ENCODE measurements around the gene SKI.
"Not testable (repeated sequence)": the region's sequence is repeated elsewhere in the genome, so short reads cannot be mapped to it uniquely, and the experiment has no call there.

SKI gene

DNA sequence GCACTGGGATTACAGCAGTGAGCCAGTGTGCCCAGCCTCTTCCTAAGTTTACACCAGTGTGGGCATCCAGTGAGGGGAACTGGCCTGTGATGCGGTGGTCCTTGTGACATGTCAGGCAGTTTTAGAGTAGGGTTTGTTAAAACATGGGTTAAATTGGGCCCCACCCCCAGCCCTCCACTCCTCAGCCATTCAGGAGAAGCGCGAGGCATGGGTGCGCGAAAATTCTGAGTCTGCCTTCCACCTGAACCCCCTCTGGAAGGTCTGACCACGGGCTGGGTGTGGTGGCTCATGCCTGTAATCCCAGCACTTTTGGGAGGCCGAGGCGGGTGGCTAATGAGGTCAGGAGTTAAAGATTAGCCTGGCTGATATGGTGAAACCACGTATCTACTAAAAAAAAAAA lies 51.7 kb downstream of the SKI start:
- no peak for DNase-seq

DNA sequence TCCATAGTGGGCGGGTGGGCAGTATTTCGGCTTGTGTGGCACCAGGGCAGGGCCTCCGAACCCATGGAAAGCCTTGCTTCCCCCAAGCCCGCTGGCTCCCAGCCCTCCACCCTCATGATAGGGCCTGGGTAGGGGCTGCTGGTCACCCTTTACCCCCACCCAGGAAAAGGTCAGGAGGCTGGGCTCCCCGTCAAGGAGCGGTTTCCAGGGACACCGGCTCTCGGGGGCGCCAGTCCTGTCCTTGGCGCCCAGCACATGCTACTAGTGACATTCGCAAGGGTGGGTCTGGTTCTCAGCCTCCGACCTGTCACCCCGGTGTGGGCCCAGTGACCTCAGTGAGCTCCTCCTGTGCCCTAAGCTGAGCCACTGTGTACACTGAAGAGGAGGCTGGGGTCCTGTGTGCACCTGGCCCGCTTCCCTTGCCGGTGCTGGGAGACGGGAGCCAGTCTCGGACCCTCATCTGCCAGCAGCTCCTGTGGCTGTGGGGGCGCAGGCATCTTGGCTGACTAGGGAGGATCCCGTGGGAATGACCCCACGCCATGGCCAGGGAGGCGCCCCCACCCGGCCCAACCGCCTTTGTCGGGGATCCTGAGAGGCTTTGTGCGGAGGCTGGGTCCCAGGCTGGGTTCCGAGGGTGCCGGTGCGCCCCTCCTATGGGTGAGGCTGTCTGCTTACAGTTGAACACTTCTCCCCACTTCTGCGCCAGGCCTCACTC lies 54.6 kb downstream of the SKI start:
- DNase-seq, result no peak

DNA sequence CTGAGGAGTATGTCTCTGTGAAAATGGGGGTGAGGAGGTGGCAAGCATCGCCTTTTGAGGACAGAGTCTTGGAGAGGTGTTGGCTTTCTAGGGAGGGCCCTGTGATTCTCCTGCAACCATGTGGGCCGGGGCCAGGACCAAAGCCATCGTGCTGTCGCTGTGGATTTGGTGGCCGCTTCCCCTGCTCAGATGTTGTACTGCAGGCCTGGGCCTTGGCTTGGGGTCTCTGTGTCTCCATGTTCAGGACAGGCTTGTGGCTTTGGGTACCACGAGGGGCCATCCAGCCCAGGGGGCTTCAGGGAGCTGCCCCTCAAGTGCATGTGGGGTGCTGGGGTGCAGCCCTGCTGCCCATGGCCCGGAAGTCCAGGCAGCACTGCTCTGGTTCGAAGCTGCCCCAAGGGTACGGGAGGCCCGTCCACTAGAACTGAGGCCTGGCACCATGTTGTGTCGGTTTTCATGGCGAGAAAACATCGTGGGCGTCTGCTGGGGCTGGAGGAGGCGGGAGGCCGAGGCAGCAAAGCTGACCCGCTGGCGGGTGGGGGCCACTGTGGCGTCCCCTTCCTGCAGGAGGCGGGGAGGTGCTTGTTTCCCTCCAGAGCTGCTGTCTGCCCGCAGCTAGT lies 55.4 kb downstream of the SKI start:
- DNase-seq, result no peak

DNA sequence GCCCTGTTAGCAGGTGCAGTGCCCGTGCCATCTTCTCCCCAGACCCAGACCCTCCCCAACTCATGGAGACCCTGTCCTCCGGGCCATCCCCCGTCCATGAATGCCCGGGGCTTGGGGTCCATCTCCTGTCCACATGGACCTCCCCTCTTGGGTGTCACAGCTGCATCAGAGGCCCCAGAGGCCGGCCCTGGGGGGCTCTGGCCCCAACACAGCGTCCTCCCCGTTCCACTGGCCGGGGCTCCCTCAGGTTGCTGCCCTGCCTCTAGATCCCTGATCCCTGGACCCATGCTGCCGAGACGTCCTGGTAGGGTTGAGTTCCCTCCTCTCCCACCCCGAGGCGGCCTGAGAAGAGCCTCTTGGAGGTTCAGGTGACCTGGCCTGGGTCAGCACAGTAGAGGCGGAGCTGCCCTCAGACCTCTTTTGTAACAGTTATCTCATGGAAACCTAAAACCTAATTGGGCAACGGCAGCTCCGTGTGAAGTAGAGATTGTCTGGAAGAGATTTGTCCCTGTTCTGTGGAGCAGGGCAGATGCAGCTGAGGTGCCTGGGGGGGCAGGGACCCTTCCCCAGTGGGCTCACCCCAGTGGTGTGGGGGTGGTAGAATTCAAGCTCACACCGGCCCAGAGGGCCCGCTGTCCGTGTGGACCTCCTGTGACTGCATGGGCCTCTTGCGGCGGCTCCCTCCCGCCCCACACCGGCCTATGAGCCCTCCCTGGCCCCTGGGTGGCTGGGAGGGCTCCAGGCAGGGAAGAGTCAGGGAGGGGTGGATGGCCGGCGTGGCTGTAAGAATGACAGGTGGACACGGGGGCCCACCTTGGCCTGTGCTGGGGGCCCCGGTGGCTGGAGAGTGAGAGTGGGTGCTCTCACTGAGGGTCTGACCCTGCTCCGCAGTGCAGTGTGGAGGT lies 56.1 kb downstream of the SKI start:
- DNase-seq, result no peak

DNA sequence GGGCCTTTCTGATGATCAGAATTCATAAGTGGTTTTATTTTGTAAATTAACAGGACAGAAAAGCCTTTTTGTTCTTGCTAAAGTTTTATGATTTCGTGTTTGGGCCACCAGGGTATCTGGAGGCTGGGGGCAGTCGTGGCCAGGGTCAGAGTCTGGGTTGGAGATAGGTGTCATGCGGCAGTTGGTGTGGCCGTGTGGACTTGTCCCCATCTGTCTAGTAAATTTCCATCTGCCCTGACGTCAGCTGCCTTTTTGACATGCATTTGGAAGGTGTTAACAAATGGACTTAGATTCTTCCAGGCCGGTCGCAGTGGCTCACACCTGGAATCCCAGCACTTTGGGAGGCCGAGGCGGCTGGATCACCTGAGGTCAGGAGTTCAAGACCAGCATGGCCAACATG lies 56.8 kb downstream of the SKI start:
- no peak for DNase-seq

DNA sequence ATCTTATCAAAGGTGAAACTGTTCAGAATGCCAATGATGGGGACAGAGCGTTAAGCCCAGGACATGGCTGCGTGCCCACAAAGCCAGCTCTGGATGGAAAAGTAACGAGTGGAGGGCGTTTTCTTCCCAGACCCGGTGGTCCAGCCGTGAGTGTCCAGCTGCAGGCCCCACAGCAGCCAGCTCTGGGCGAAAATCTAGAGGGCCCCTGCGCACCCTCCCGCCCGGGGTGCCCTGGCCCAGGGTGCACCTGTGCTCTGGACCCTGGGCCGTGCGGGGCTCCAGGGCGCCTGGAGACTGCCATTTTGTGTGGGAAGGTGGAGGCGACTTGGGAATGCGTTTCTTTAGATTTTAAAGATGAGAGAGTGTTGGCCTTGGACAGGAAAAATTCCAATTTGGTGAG lies 58.8 kb downstream of the SKI start:
- DNase-seq, result no peak

DNA sequence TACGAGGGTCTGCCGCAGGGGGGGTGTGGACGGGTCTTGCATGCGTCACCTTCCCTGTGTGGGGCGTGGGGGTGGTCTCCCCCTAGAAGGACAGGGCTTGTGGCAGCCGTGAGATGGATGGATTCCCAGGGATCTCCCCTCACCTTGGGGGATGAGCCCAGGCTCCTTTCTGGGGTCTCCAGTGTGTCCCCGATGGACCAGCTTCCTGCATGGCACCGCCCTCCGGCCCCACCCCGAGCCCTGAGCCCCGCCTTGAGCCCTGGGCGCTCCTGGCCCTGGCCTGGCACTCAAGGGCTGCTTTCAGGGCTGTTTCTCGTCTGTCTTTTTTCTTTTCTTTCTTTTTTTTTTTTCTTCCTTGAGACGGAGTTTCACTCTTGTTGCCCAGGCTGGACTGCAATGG lies 59.5 kb downstream of the SKI start:
- DNase-seq, result no peak

DNA sequence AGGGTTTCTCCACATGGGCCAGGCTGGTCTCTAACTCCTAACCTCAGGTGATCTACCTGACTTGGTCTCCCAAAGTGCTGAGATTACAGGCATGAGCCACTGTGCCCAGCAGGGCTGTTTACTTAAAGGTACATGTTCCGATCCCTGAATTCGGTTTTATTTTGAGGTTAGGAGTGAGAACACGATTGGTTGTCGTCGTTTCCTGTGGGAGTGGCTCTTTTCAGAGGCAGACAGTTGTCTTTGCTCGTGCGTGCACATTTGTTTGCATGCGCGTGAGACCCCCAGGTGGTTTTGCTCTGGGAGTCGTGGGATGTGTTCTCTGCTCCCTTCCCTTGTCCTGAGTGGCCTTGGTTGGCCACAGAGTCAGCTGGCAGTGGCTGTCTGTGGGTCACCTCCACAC lies 60.2 kb downstream of the SKI start:
- DNase-seq, result no peak

DNA sequence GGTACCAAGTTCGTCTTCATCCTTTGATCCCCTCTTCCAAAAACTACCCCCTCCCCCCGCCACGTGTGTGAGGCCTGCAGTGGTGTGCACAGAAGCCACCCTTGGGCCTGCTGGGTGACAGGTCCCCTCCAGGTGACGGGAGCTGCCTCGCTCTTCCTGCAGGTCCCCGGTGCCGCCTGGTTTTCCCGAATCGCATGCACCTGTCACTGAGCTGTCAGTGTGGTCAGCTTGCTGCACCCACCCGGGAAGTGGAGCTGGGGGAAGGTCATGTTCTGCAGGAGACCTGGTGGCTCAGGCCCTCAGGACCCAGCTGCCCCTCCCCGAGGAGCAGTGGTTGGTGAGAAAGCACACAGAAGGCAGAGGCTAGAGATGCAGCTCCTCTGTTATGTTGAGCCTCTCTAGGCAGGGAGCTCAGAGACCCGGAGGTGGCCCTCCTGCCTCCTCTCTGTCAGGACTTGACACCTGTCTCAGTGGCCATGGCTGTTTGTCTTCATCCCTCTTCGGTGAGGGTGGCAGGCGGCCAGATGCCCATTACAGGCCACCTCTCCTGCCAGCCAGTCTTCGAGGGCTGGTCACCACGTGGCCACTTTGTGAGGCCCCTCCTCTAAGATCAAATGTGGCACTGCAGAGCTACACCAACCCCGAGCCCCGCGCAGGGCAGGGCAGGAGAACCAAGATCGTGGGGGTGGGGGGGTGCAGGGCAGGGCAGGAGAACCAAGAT lies 60.9 kb downstream of the SKI start:
- no peak for DNase-seq

DNA sequence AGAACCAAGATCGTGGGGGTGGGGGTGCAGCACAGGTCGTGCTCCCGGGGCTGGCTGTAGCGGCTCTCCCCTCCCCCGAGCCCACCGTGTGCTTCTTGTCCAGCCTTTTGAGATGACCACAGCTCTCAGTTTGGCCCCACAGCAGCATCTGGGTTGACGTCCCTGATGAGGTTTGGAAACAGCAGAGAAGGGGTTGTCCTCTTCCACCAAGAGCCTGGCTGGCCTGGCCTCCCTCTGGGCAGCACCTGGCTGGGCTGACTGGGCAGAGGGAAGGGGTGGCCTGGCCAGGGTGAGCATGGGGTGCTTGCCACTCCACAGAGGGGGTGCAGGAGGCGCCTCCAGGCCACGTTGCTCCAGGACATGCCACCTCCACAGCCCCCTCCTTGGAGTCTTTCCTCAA lies 61.5 kb downstream of the SKI start:
- DNase-seq, result no peak

DNA sequence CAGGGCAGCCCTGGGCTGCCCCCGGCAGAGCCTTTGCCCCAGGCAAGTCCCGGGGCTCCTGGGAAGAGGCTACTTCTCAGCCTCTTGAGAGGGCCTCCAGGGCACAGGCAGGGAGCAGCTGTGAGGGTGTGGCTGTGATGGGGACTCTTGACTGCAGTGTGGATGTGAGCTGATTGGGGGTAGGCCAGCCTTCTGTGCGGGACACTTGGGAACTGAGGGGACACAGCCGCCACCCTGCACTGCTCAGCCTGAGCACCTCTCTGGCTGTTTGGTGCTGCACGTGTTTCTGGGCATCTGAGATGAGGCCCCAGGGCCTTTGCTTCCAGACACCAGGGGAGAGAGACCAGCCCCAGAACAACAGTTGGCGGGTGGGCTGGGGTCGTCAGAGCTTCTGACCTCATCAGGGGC lies 62.1 kb downstream of the SKI start:
- DNase-seq, result no peak

DNA sequence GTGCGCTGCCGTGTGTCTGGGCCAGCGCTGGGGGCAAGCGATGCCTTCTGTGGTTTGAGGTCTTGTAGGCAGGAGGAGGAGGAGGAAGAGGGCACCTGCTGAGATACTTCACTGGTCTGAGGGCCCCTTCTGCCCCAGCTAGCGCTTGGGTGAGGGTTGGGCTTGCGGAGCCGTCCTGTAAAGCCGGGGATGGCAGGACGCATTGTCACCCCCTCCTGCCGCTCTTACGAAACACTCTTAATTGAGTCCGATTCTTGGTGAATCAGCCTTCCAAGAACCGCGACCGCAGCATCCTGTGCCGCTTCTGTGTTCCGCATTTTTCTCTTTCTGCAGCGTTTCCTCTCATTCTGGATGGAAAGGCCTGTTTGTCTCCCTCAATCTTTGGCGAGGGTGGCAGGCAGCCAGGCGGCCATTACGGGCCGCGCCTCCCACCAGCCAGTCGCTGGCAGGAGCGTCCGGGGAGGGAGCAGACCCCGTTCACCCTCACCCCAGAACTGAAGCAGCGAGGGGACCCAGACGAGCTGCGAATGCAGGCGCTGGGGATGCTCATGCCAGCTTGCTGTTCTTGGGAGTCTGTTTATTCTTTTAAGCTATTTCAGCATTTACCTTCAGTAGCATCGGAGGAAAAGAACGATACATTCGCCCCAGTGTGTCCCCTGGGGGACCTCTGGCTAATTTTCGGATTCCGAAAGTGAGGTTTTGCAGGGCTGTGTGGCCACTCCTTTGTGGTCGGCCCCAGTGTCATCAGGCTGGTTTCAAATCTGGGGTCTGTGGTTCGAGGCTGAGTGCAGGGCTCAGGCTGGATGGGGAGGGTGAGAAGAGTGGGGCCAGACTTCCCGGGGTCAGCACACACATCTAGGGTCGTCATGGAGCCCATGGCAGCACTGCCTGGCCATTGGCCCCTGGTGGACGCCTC lies 62.7 kb downstream of the SKI start:
- DNase-seq, result peak; percentile 71

DNA sequence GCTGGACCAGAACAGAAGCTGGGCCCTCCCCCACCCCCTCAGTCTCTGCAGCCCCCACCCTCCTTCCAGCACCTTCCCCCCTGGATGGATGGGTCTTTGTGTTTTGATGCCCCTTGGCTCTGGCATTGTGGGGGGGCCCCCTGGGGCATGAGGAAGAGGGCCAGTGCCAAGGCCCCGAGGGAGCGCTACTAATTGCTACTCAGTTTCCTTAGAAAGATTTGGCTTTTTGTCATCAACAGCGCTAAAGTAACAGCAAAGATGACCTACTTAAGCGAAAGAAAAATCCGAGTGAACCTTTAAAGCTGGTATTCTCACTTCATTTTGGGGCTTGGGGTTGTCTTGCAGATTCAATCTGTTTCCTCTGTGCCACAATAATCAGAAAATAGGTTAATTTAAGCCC lies 63.5 kb downstream of the SKI start:
- no peak for DNase-seq

DNA sequence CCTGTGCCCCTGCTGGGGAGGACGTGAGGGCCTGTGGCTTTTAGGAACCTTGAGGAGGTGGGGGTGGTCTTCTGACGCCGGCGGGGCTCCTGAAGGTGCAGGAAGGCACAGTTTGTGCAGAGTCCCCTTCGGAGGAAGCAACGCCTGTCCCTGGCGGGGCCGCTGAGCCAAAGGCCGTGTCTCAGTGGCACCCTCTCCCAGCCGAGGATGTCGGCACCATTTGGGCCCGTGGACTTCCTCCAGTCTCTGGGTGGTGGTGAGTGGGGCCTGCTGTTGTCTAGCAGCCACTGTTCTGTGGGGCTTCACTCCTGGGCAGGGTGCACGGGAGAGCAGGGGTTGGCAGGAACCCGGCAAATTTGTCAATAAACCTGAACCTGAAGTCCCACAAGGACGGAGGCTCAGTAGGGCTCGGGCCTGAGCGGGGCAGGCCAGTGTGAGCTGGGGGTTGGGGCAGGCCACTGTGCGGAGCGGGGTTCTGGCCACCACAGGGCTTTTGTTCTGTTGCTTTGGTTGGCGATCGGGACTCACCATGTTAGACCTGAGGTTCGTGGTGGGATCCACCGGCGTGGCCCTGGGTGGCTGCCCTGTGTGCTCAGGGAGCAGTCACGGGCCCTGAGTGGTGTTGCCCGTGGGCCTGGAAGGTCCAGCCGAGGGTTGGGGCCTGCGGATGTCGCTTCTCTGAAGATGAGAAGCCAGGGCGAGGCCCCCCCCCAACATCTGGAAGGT lies 64.8 kb downstream of the SKI start:
- DNase-seq, result no peak

DNA sequence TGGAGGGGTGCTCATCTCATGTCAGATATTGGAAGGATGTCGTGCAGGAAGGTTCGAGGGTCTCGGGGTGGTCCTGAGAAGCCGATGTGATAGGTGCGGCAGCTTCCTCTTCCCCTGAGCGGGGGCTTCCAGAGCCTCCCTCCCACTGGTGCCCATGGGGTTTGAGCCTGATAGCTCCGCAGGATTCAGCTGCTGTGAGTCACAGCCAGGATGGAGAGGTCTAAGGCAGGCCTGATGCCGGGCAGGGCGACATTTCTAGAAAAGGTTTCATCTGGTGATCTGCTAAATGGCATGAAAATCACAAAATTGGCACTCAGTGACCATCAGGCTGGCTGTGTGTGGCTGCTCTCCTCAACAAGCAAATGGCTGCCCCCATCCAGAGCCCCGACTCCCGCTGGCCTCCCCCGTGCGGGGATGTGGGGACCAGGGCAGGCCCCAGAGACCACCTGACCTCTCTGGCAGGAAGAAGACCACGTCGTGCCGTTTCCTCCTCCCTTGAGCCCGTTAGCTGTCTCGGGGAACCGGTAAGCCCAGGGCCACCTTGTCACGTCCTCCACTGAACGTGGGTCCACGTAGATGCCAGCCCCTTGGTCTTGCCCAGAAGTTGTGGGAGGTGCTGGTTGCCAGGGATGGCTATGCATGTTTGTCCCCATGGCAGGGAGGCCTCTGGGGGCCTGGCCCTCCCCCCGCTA lies 66.1 kb downstream of the SKI start:
- DNase-seq, result no peak

DNA sequence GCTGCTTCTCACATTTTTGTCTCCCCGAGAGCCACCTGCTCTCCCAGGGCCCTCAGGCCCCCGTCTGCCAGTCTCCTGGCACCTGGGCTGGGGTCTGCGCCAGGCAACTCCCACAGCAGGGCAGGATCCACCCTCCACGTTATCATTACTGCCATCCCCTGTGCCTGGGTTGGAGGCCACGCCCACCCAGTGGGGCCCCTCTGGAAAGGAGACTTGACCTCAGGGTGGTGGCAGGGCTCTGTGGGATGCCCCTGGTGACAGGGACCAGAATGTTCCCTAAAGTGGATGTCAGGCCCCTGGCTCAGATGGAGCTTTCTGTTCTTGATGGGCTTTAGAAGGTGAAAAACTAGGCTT lies 66.6 kb downstream of the SKI start:
- no peak for DNase-seq

DNA sequence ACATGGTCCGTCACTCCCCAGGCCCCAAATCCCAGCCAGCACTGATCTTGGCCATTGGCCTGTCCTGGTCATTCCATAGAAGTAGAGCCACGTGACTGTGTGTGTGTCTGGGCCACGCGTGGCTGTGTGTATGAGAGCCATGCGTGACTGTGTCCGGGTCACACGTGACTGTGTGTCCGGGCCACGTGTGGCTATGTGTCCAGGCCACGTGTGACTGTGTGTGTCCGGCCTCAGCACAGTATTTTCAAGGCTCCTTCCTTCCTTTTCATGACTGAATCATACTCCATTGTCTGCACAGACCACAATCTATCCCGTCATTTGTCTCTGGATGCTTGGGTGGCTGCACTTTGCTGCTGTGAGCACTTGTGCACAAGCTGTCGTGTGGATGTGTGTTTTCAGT lies 67.4 kb downstream of the SKI start:
- no peak for DNase-seq

DNA sequence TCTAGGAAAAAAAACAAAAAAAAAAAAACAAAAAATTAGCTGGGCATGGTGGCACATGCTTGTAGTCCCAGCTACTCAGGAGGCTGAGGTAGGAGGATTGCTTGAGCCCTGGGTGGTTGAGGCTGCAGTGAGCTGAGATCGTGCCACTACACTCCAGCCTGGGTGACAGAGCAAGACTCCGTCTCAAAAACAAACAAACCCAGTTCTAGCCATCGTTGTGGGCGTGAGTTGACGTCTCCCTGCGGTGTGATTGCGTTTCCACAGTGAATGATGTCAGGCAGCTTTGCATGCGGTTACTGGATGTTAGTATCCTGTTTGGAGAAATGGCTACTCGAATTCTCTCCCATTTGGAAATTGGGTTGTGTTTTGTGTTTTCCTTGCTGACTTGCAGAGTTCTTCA lies 68.1 kb downstream of the SKI start:
- DNase-seq, result not testable (repeated sequence)

DNA sequence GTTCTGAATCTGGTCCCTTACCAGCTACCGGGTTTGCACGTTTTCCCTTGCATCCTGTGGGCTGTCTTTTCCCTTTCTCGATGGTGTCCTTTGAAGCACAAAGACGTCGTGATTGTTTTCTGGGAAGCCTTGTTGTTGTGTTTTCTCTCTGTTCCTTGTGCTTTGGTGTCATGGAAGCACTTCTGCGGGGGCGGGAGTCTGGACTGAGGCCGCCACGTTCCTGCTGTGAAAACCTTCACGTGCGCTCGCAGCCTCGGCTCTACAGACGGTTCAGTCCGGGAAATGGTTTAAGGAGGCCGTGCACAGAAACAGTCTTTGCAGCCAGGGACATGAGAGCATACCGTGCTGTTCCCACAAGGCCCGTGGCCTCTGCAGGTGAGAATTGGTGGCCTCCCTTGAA lies 68.5 kb downstream of the SKI start:
- no peak for DNase-seq

DNA sequence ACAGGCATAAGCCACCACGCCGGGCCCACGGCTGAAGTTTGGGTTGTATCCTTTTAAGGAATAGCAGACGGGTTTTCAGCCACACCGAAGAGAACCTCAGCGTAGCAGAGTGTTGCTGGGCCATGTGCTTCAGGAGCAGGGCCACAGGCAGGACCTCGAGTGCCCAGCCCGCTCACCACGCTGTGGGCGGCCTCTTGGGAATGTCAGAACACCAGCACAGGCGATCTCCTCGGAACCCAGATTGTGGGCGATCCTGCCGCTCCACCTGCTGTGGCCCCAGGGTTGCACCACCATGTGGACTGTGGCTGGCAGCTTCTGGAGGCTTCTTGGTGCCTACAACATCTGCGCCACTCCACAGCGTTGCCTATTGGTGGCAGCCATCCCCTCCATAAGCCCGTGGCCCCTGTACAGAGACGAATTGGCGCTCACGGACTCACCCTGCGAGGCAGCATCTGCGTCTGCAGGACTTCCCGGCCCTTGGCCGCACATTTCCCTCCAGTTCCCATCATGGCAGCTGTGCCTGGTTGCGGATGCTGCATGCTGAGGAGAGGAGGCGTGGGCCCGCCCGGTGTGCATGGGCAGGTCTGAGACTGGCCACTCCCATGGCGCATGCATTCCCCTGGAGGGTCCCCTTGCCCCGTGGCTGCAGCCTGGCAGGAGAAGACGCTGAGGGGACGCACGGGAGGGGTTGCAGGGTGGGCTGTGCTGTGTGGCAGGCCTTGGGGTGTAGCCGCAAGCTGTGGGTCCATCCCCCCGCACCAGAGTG lies 69.3 kb downstream of the SKI start:
- DNase-seq, result no peak
